HepG2 (cell line): ENCODE measurements around the gene ANKRD10. TPM values are rescaled to one million over a fixed set of nuclear protein-coding genes. Genes with fewer than 3 reads are reported as not detected.

ENCODE experiments used
- ATAC-seq: fragments of 200-7000 bp; cut with Tn5 transposase; 3 replicates; pipeline ENCODE4 v1.9.1; 2020; ENCODE audit warnings: mild to moderate bottlenecking, moderate library complexity
- BruUV-seq: library from RNA; stranded (reverse); fragments of 400-500 nt; replicated peaks from 2 replicates; lab custom pipeline; 2021; lab: Mats Ljungman, UMichigan
- CTCF ChIA-PET: fragments of 300-600 bp; formaldehyde crosslinking; extraction: SDS; loops from one replicate; lab custom pipeline; 2021; ENCODE audit warnings: low total read pairs, inconsistent platforms, low intra/inter-chr PET ratio; lab: Yijun Ruan, JAX
- POLR2A ChIA-PET: fragments of 350-600 bp; sonication (Branson Sonifier 250); formaldehyde crosslinking; loops from one replicate; lab custom pipeline; 2020; ENCODE audit warnings: antibody characterized with exemption, inconsistent platforms; lab: Yijun Ruan, JAX
- DNase-seq: peaks from one replicate; pipeline ENCODE4 v3.0.0-alpha.2; 2015; ENCODE audit warnings: low spot score
- FAIRE-seq: peaks from 3 replicates; lab custom pipeline; 2011; peaks lifted over from hg19 to GRCh38; lab: Jason Lieb, UNC
- H2AFZ ChIP-seq: one replicate; pipeline ENCODE4 v1.6.1; 2011; ENCODE audit warnings: low read length, inconsistent platforms
- H3K27ac ChIP-seq: fragments of 300-600 bp; 3 replicates; pipeline ENCODE4 v1.8.0; 2011; ENCODE audit warnings: mixed run types, mild to moderate bottlenecking, mixed read lengths, low read length, inconsistent platforms; ENCODE audit not compliant: insufficient read depth; ENCODE audit errors: extremely low read length
- H3K27me3 ChIP-seq, 2 experiments: fragments of 200-600 bp in 1 of 2; 2 replicates in 1 of 2; 3 replicates in 1 of 2; pipeline versions ENCODE4 v1.6.0 to v1.8.0; 2011; ENCODE audit warnings: low read length in 2 of 2, mild to moderate bottlenecking in 2 of 2, moderate library complexity in 2 of 2, inconsistent platforms in 1 of 2; ENCODE audit not compliant: insufficient read depth in 2 of 2, control insufficient read depth in 1 of 2
- H3K36me3 ChIP-seq, 2 experiments: fragments of 200-600 bp in 1 of 2; replicated peaks in 1 of 2; 2 replicates in 1 of 2; 3 replicates in 1 of 2; pipeline versions ENCODE4 v1.5.1 to v1.8.0; 2011; ENCODE audit warnings: low read length in 2 of 2, inconsistent platforms in 1 of 2; ENCODE audit not compliant: insufficient read depth in 2 of 2, control insufficient read depth in 1 of 2
- H3K4me1 ChIP-seq: 2 replicates; pipeline ENCODE4 v1.5.1; 2012; ENCODE audit warnings: low read length, inconsistent platforms; ENCODE audit not compliant: insufficient read depth
- H3K4me2 ChIP-seq: 2 replicates; pipeline ENCODE4 v1.6.0; 2011; ENCODE audit warnings: low read depth, low read length, inconsistent platforms
- H3K4me3 ChIP-seq, 3 experiments: fragments of 200-600 bp in 1 of 3; sonication (generic), shearing (Covaris generic) in 1 of 3; replicated peaks in 1 of 3; 2 replicates each; pipeline ENCODE4 v1.5.1; 2011 to 2016; ENCODE audit warnings: low read length in 3 of 3, inconsistent platforms in 2 of 3, low read depth in 2 of 3, mild to moderate bottlenecking in 2 of 3, control low read depth in 1 of 3, mixed read lengths in 1 of 3; ENCODE audit not compliant: insufficient read depth in 1 of 3
- H3K79me2 ChIP-seq: one replicate; pipeline ENCODE4 v1.6.1; 2011; ENCODE audit warnings: low read length, inconsistent platforms; ENCODE audit not compliant: insufficient read depth
- H3K9ac ChIP-seq: 2 replicates; pipeline ENCODE4 v1.6.0; 2011; ENCODE audit warnings: mild to moderate bottlenecking, low read depth, low read length, inconsistent platforms; ENCODE audit not compliant: insufficient read depth
- H3K9me3 ChIP-seq: 2 replicates; pipeline ENCODE4 v1.5.1; 2012; ENCODE audit warnings: mild to moderate bottlenecking, low read length
- H4K20me1 ChIP-seq: 2 replicates; pipeline ENCODE4 v1.6.0; 2011; ENCODE audit warnings: inconsistent platforms, mild to moderate bottlenecking, low read length, moderate library complexity; ENCODE audit not compliant: insufficient read depth
- CBX5 ChIP-seq: sonication (generic); formaldehyde crosslinking; IDR thresholded peaks from 2 replicates; pipeline ENCODE4 v1.4.0; 2020; ENCODE audit warnings: missing genetic modification reagents, borderline replicate concordance
- CREB1 ChIP-seq, 2 experiments: fragments of 450-650 bp in 1 of 2; IDR thresholded peaks; 2 replicates each; pipeline ENCODE4 v1.6.1; 2016 to 2017; ENCODE audit warnings: control low read depth in 1 of 2, mild to moderate bottlenecking in 1 of 2, missing compliant biosample characterization in 1 of 2, missing genetic modification characterization in 1 of 2
- FOXC1 ChIP-seq: sonication (generic); formaldehyde crosslinking; IDR thresholded peaks from 2 replicates; pipeline ENCODE4 v1.8.0; 2022; ENCODE audit warnings: mild to moderate bottlenecking, missing genetic modification reagents, borderline replicate concordance
- GTF2F1 ChIP-seq: fragments of 150-350 bp; IDR thresholded peaks from 2 replicates; pipeline ENCODE4 v1.6.1; 2014; ENCODE audit warnings: low read length
- HDAC1 ChIP-seq: sonication (generic); formaldehyde crosslinking; IDR thresholded peaks from 2 replicates; pipeline ENCODE4 v1.5.1; 2020; ENCODE audit warnings: mild to moderate bottlenecking, missing genetic modification reagents
- IKZF1 ChIP-seq: fragments of 450-650 bp; IDR thresholded peaks from 2 replicates; pipeline ENCODE4 v1.7.1; 2016
- KDM1A ChIP-seq: IDR thresholded peaks from 2 replicates; pipeline ENCODE4 v1.6.1; 2016; ENCODE audit warnings: missing compliant biosample characterization
- KMT2A ChIP-seq: sonication (generic); formaldehyde crosslinking; IDR thresholded peaks from 2 replicates; pipeline ENCODE4 v1.4.0; 2020; ENCODE audit warnings: missing genetic modification reagents
- MZF1 ChIP-seq: sonication (generic); formaldehyde crosslinking; IDR thresholded peaks from 2 replicates; pipeline ENCODE4 v1.8.1; 2023; ENCODE audit warnings: mild to moderate bottlenecking, missing genetic modification reagents, borderline replicate concordance
- NR1H2 ChIP-seq: sonication (generic); formaldehyde crosslinking; IDR thresholded peaks from 2 replicates; pipeline ENCODE4 v1.8.1; 2022; ENCODE audit warnings: low read depth, missing genetic modification reagents, borderline replicate concordance
- PHF20 ChIP-seq: sonication (generic); formaldehyde crosslinking; IDR thresholded peaks from 2 replicates; pipeline ENCODE4 v1.5.0; 2020; ENCODE audit warnings: mild to moderate bottlenecking, missing genetic modification reagents
- POGZ ChIP-seq: sonication (generic); formaldehyde crosslinking; IDR thresholded peaks from 2 replicates; pipeline ENCODE4 v1.4.0; 2020; ENCODE audit warnings: mild to moderate bottlenecking, missing genetic modification reagents
- RBFOX2 ChIP-seq: fragments of 200-400 bp; formaldehyde crosslinking; IDR thresholded peaks from 2 replicates; pipeline ENCODE4 v1.6.1; 2017; ENCODE audit warnings: low read depth, mild to moderate bottlenecking, low read length
- ZBTB7B ChIP-seq: sonication (generic); formaldehyde crosslinking; IDR thresholded peaks from 2 replicates; pipeline ENCODE4 v1.4.0; 2020; ENCODE audit warnings: missing genetic modification reagents
- ZNF256 ChIP-seq: sonication (generic); formaldehyde crosslinking; conservative IDR thresholded peaks from 2 replicates; pipeline ENCODE4 v1.4.0; 2020; ENCODE audit warnings: missing genetic modification reagents
- ZNF614 ChIP-seq: IDR thresholded peaks from 2 replicates; pipeline ENCODE4 v1.6.1; 2018; ENCODE audit warnings: missing biosample characterization, missing genetic modification reagents, inconsistent platforms, borderline replicate concordance
- ZNF768 ChIP-seq: sonication (generic); formaldehyde crosslinking; IDR thresholded peaks from 2 replicates; pipeline ENCODE4 v1.4.0; 2020; ENCODE audit warnings: missing genetic modification reagents
- ZSCAN21 ChIP-seq: sonication (generic); formaldehyde crosslinking; IDR thresholded peaks from 2 replicates; pipeline ENCODE4 v1.8.0; 2022; ENCODE audit warnings: mild to moderate bottlenecking, missing genetic modification reagents, moderate library complexity, borderline replicate concordance
- WGBS: methylation state at CpG from one replicate; pipeline ENCODE4 v1.1.6; 2017; ENCODE audit warnings: low lambda C conversion rate; 5-methylcytosine and 5-hydroxymethylcytosine counted together
- in situ Hi-C: cut with HindIII; loops from 2 replicates; pipeline ENCODE4 v1.10.0; 2017; ENCODE audit warnings: low pct_unique_long_range_greater_than_20kb; ENCODE audit not compliant: extremely low pct_ligation_motif_present
- intact Hi-C: fragments of 100-400 bp; cut with micrococcal nuclease; formaldehyde crosslinking; loops from one replicate; pipeline ENCODE4 v1.10.0; 2022; ENCODE audit not compliant: unreplicated experiment
- polyA plus RNA-seq, 8 experiments: library from polyadenylated mRNA; depleted of rRNA in 3 of 8; stranded (reverse) in 7 of 8; unstranded in 1 of 8; fragments of >200 nt; fragmentation: Illumina TruSeq in 4 of 8; extraction: Trizol in 4 of 8; gene quantifications; 2 replicates each; pipeline versions ENCODE4 v1.2.1 to v1.2.3, GENCODE V29; 2011 to 2016; ENCODE audit warnings: low read depth in 4 of 8, missing spikeins in 1 of 8, mixed read lengths in 1 of 8; ENCODE audit not compliant: insufficient read depth in 1 of 8
- total RNA-seq, 5 experiments: library from RNA; depleted of rRNA; stranded (reverse); fragments of >200 nt; fragmentation: Illumina TruSeq; extraction: Trizol; gene quantifications; 2 replicates each; pipeline ENCODE4 v1.2.3, GENCODE V29; 2016; ENCODE audit warnings: low read depth in 1 of 5
- TF ChIP-seq, protein P1 (sequence below): sonication (generic); formaldehyde crosslinking; IDR thresholded peaks from 2 replicates; pipeline ENCODE4 v1.4.0; 2020; ENCODE audit warnings: mild to moderate bottlenecking, low read depth, missing genetic modification reagents

Gene ANKRD10
- total and polyA plus RNA-seq, 2 of the 13 experiments (the other 11 are each of a cell fraction or from before 2014, with no cell fraction given), result 108 to 115 TPM

DNA sequence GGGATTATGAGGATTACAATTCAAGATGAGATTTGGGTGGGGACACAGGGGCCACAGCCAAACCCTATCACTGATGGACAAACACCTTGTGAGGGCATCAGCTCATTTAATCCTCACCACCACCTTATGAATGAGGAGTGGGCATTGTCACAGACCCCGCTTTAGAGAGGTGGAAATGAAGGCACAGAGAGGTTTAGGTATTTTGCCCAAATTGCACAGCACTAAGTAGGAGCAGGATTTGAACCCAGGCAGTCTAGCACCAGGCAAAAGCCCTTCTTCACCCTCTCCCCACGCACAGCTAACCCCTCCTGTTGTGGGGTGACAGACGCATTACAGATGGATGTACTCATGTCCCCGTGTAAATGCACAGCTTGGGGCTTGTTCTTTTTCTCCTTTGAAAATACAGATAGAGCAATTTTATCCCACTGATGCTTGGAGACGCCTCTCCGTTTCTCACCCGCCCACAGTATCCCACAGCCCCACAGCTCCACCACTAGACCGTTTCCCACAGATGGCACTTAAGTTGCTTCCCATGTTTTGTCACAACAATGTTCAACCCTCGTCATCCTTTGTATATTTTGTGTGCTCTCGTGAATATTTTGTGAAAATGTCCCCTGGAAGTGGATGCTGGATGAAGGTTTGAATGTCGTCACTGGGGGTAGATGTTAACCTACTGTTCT is 48.2 kb downstream of the ANKRD10 start:
- TF ChIP-seq ZNF256 (no peak), ZNF614 (no peak), ZNF768 (CRISPR knock-in tag) (peak; percentile 74)
- TF ChIP-seq, all 625 proteins: peak for 1
- FAIRE-seq (no peak), ATAC-seq (no peak), DNase-seq (no peak)
- ChIA-PET CTCF (no interaction called here), POLR2A (no interaction called here)
- H3K9ac ChIP-seq, result no peak overlapping the region
- in situ Hi-C loops (no loop called here), intact Hi-C loops (no loop called here)
- no peaks in the 10 kb centered on the region for H3K36me3 ChIP-seq
- no peaks in the 10 kb centered on the region for H3K9me3 ChIP-seq
- no peak overlapping the region for H3K4me3 ChIP-seq
- H4K20me1 ChIP-seq, result no peaks in the 10 kb centered on the region
- BruUV-seq, result no TSS peak
- H2AFZ ChIP-seq, result no peak overlapping the region
- H3K27me3 ChIP-seq, result no peaks in the 10 kb centered on the region; a peak in 2 of 5 replicates
- WGBS, result 44% methylated on average over 11 of the region's 11 CpGs
- peaks cover 42% of the 10 kb centered on the region for H3K4me1 ChIP-seq
- H3K79me2 ChIP-seq, result no peaks in the 10 kb centered on the region
- no peak overlapping the region for H3K27ac ChIP-seq
- H3K4me2 ChIP-seq, result no peak overlapping the region

GRCh38 chr13:110863685-110864084 is 51.2 kb downstream of the ANKRD10 start:
- no peak for DNase-seq
- Histone ChIP-seq H3K4me1 (peaks cover 13% of the 10 kb centered on the region), H3K4me2 (no peak overlapping the region), H3K4me3 (no peak overlapping the region), H4K20me1 (no peaks in the 10 kb centered on the region), H3K9ac (no peak overlapping the region), H3K9me3 (no peaks in the 10 kb centered on the region), H2AFZ (no peak overlapping the region), H3K36me3 (no peaks in the 10 kb centered on the region), H3K79me2 (no peaks in the 10 kb centered on the region), H3K27ac (no peak overlapping the region), H3K27me3 (no peaks in the 10 kb centered on the region; a peak in 1 of 5 replicates)
- CTCF ChIA-PET, result no interaction called here
- in situ Hi-C loops (no loop called here), intact Hi-C loops (no loop called here)
- no peak for TF ChIP-seq RBFOX2
- TF ChIP-seq GTF2F1, result no peak
- no peak for TF ChIP-seq KDM1A (CRISPR knock-in tag)
- no peak for TF ChIP-seq MZF1 (CRISPR knock-in tag)
- TF ChIP-seq, protein P1, sequence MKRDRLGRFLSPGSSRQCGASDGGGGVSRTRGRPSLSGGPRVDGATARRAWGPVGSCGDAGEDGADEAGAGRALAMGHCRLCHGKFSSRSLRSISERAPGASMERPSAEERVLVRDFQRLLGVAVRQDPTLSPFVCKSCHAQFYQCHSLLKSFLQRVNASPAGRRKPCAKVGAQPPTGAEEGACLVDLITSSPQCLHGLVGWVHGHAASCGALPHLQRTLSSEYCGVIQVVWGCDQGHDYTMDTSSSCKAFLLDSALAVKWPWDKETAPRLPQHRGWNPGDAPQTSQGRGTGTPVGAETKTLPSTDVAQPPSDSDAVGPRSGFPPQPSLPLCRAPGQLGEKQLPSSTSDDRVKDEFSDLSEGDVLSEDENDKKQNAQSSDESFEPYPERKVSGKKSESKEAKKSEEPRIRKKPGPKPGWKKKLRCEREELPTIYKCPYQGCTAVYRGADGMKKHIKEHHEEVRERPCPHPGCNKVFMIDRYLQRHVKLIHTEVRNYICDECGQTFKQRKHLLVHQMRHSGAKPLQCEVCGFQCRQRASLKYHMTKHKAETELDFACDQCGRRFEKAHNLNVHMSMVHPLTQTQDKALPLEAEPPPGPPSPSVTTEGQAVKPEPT, result no peak
- TF ChIP-seq ZBTB7B (CRISPR knock-in tag), result no peak
- TF ChIP-seq HDAC1 (CRISPR knock-in tag), result no peak
- TF ChIP-seq NR1H2 (CRISPR knock-in tag), result no peak
- TF ChIP-seq CREB1 (IDR thresholded peaks at IDR 0.05), result no peak
- TF ChIP-seq CREB1 (CRISPR knock-in tag; IDR thresholded peaks at IDR 0.05), result no peak
- TF ChIP-seq KMT2A (CRISPR knock-in tag), result no peak
- TF ChIP-seq IKZF1, result no peak
- TF ChIP-seq CBX5, result no peak
- TF ChIP-seq PHF20 (CRISPR knock-in tag), result no peak
- no peak for TF ChIP-seq ZSCAN21 (CRISPR knock-in tag)
- no peak for TF ChIP-seq POGZ (CRISPR knock-in tag)
- TF ChIP-seq FOXC1 (CRISPR knock-in tag), result no peak
- no peak for FAIRE-seq
- POLR2A ChIA-PET, result no interaction called here
- no peak for ATAC-seq
- WGBS, result 62% methylated on average over 6 of the region's 6 CpGs
- BruUV-seq, result no TSS peak
